Measurements from ENCODE around the gene LINGO4. TPM values are rescaled to one million over a fixed set of nuclear protein-coding genes. Genes with fewer than 3 reads are reported as not detected.

LINGO4 gene
- total RNA-seq, 2 experiments from 2014 or later: 0.33 to 0.39 TPM

GRCh38 chr1:151760597-151761385 lies 44.4 kb downstream of the LINGO4 start:
- DNase-seq: no peak
- CTCF ChIA-PET: interaction anchor here (1.1 to 1.5 kb wide), 2 partner anchors 30 to 167 kb away, joined by 3 read pairs; no protein-coding TSS in a partner anchor

GRCh38 chr1:151759241-151759640 lies 46.0 kb downstream of the LINGO4 start:
- DNase-seq: no peak
- CTCF ChIA-PET: interaction anchor here (1.1 to 1.5 kb wide), 2 partner anchors 26 to 165 kb away, joined by 3 read pairs; no protein-coding TSS in a partner anchor
- Mint-ChIP-seq H3K36me3 (peaks cover 26% of the 10 kb centered on the region), H3K27ac (no peak overlapping the region), H3K4me1 (ENCODE audit: low read depth) (peaks cover 25% of the 10 kb centered on the region), H3K9me3 (no peaks in the 10 kb centered on the region), H3K27me3 (no peaks in the 10 kb centered on the region), H3K4me3 (no peak overlapping the region)
- intact Hi-C loops (cut with micrococcal nuclease): no loop called here
- POLR2A ChIA-PET: no interaction called here

More at GRCh38 chr1:151760597-151761385, 44.4 kb downstream of the LINGO4 start:
- intact Hi-C loops (cut with micrococcal nuclease): loop anchor here (10.0 kb wide), 1 partner anchor 416 kb away; the partner anchor contains the start of gene RFX5
- peaks cover 26% of the 10 kb centered on the region for H3K36me3 Mint-ChIP-seq
- H3K27me3 Mint-ChIP-seq: no peaks in the 10 kb centered on the region
- POLR2A ChIA-PET: no interaction called here
- no peak overlapping the region for H3K4me3 Mint-ChIP-seq
- H3K27ac Mint-ChIP-seq: peak overlapping the region; percentile 1
- no peaks in the 10 kb centered on the region for H3K9me3 Mint-ChIP-seq
- peaks cover 27% of the 10 kb centered on the region for H3K4me1 Mint-ChIP-seq (ENCODE audit: low read depth)

- H3K9me3 Mint-ChIP-seq: no peaks in the 10 kb centered on the region
- H3K27ac Mint-ChIP-seq: no peak overlapping the region
- peaks cover 3% of the 10 kb centered on the region for H3K27me3 Mint-ChIP-seq
- H3K36me3 Mint-ChIP-seq: peaks cover 18% of the 10 kb centered on the region
- peak; percentile 11 for DNase-seq
- intact Hi-C loops (cut with micrococcal nuclease): no loop called here
- H3K4me3 Mint-ChIP-seq: no peak overlapping the region
- ChIA-PET CTCF (no interaction called here), POLR2A (no interaction called here)
- peaks cover 11% of the 10 kb centered on the region for H3K4me1 Mint-ChIP-seq (ENCODE audit: low read depth)
Observed at GRCh38 chr1:151756291-151756690, 48.9 kb downstream of the LINGO4 start.

Other genes with a start within 250 kb of the LINGO4 start
- 10 to 100 TPM; 27.1 to 30.7 TPM for gene SNX27, start 193.4 kb downstream of the LINGO4 start, total RNA-seq
- gene CELF3, start 88.6 kb downstream of the LINGO4 start, total RNA-seq: not detected
- not detected for gene RIIAD1, start 83.9 kb downstream of the LINGO4 start, total RNA-seq
- 100 to 1,000 TPM; 135 to 154 TPM for gene MRPL9, start 41.9 kb downstream of the LINGO4 start, total RNA-seq
- 10 to 100 TPM; 30.6 to 32.4 TPM for gene TDRKH, start 14.9 kb downstream of the LINGO4 start, total RNA-seq
- gene RORC, start 26.4 kb upstream of the LINGO4 start, total RNA-seq: 10 to 100 TPM in 1 of 2 experiments, 1 to 10 TPM in 1; 9.9 to 10.9 TPM
- gene C2CD4D, start 34.4 kb upstream of the LINGO4 start, total RNA-seq: 1 to 10 TPM; 3.3 to 3.9 TPM
- gene THEM5, start 48.3 kb upstream of the LINGO4 start, total RNA-seq: not detected
- 10 to 100 TPM; 19.6 to 24.9 TPM for gene THEM4, start 104.1 kb upstream of the LINGO4 start, total RNA-seq
- gene S100A10, start 188.4 kb upstream of the LINGO4 start, total RNA-seq: 100 to 1,000 TPM; 257 to 270 TPM
- 100 to 1,000 TPM; 460 to 477 TPM for gene S100A11, start 231.6 kb upstream of the LINGO4 start, total RNA-seq